Heart left ventricle (tissue), 13 donors: Measurements from ENCODE around the gene UBE2E2.

ENCODE experiments used
- POLR2A ChIP-seq, 2 donors: fragments of 450-650 bp; IDR thresholded peaks; one replicate each; pipeline ENCODE4 v1.6.1; 2017; ENCODE audit warnings: antibody characterized with exemption in 2 of 2, mild to moderate bottlenecking in 2 of 2, moderate library complexity in 2 of 2
- TF ChIP-seq, protein P1 (sequence below), 12 donors: fragments of 200-600 bp; sonication (generic) in 4 of 12; IDR thresholded peaks; one replicate each; pipeline versions ENCODE4 v1.5.0 to v1.8.0; 2018 to 2022; ENCODE audit warnings: antibody characterized with exemption in 12 of 12, mild to moderate bottlenecking in 5 of 12
- donor health status: ischemic (EF 13 %, LVEDD 7.1; RV severe dilation, severe dysfunction).
- donor health status: DM: no; HTN: yes; CAD: no.
- donor health status: DM: no; HTN: no; CAD: no.
- donor health status: ischemic (EF 25% LVEDD 6.9; RV normal size, moderate dysfunction).
- donor health status: ischemic (EF 25% LVEDD 5.7; RV mildly dilated, moderate dysfunction).
- donor health status: ischemic (EF 35%, LVEDD 5.7; RV mildly dilated, moderate dysfunction).
- donor health status: nonischemic (EF 11% LVEDD 7.7; RV severe dilation, severe dysfunction).
- donor health status: DM: yes; HTN: yes; CAD: no.
- donor health status: PGD.
- donor health status: ischemic (EF 29% LVEDD 5.4; RV normal size, mild dysfunction).
- donor health status: nonischemic (EF 23%, LVEDD 6.1; RV moderate dilation, normal function).

DNA sequence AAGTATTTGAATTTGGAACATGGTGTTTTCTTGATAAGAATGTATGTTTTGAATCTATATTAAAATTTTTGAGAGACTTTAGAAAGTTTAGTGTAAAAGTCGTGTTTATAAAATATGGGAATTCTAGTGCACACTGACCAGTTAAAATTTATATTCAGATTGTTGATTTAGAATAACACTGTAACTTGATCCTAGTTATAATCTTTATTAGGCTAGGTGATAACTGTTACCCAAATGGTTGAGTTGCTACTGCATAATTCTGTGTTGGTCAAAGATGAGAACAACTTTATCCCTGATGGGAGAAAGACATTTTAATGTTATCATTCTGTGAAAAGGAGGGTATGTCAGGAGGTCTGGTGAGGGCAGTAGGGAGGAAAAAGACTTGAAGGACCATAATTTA is 249.3 kb downstream of the UBE2E2 start:
- TF ChIP-seq, protein P1, sequence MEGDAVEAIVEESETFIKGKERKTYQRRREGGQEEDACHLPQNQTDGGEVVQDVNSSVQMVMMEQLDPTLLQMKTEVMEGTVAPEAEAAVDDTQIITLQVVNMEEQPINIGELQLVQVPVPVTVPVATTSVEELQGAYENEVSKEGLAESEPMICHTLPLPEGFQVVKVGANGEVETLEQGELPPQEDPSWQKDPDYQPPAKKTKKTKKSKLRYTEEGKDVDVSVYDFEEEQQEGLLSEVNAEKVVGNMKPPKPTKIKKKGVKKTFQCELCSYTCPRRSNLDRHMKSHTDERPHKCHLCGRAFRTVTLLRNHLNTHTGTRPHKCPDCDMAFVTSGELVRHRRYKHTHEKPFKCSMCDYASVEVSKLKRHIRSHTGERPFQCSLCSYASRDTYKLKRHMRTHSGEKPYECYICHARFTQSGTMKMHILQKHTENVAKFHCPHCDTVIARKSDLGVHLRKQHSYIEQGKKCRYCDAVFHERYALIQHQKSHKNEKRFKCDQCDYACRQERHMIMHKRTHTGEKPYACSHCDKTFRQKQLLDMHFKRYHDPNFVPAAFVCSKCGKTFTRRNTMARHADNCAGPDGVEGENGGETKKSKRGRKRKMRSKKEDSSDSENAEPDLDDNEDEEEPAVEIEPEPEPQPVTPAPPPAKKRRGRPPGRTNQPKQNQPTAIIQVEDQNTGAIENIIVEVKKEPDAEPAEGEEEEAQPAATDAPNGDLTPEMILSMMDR (IDR thresholded peaks at IDR 0.05), result no peak
- no peak for TF ChIP-seq POLR2A (IDR thresholded peaks at IDR 0.05)
